ENCODE measurements around the gene LTBR. TPM values are rescaled to one million over a fixed set of nuclear protein-coding genes. Genes with fewer than 3 reads are reported as not detected.

Gene LTBR
- total and polyA plus RNA-seq, 2 experiments from 2014 or later = 0.65 to 4.1 TPM

GRCh38 chr12:6430124-6430989, 46.4 kb downstream of the LTBR start:
- Histone ChIP-seq H3K4me3 (no peak overlapping the region), H3K4me1 (ENCODE audit: low read depth) (no peaks in the 10 kb centered on the region), H3K27ac (no peak overlapping the region), H3K36me3 (no peaks in the 10 kb centered on the region), H3K9me3 (ENCODE audit: low read depth) (no peaks in the 10 kb centered on the region), H3K27me3 (no peaks in the 10 kb centered on the region)
- DNase-seq (ENCODE audit: low read depth in 1 of 2, low spot score in 1 of 2) = peak in 1 of 2 donors; percentile 100
- TF ChIP-seq CTCF (IDR thresholded peaks at IDR 0.05; ENCODE audit: low read depth, low read length) = no peak

DNA sequence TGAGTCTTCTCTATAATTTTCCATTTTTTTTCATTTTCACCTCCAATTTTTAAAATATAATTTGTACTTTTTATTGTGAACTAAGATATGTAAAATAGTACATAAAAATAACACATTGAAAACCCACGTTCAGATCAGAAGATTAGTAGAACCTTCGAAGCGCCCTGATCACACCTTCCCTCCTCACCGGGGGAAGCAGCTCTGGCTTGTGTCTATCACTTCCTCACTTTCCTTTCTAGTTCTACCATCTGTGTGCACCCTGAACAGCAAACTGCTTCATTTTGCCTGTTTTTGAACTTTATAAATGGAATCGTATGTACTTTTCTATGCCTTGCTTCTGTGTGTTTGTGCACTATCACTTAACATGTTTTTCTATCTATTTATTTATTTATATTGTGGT, 49.0 kb downstream of the LTBR start:
- H3K36me3 ChIP-seq = no peaks in the 10 kb centered on the region
- no peak for TF ChIP-seq CTCF (IDR thresholded peaks at IDR 0.05; ENCODE audit: low read depth, low read length)
- no peak for DNase-seq (ENCODE audit: low read depth in 1 of 2, low spot score in 1 of 2)
- no peak overlapping the region for H3K27ac ChIP-seq
- H3K27me3 ChIP-seq = no peaks in the 10 kb centered on the region
- H3K9me3 ChIP-seq (ENCODE audit: low read depth) = no peaks in the 10 kb centered on the region
- no peaks in the 10 kb centered on the region for H3K4me1 ChIP-seq (ENCODE audit: low read depth)
- H3K4me3 ChIP-seq = no peak overlapping the region

- no peak for DNase-seq (ENCODE audit: low read depth in 1 of 2, low spot score in 1 of 2)
- Histone ChIP-seq H3K9me3 (ENCODE audit: low read depth) (no peaks in the 10 kb centered on the region), H3K4me3 (no peak overlapping the region), H3K27ac (no peak overlapping the region), H3K36me3 (no peaks in the 10 kb centered on the region), H3K4me1 (ENCODE audit: low read depth) (no peaks in the 10 kb centered on the region), H3K27me3 (no peaks in the 10 kb centered on the region)
- no peak for TF ChIP-seq CTCF (IDR thresholded peaks at IDR 0.05; ENCODE audit: low read depth, low read length)
Measured at GRCh38 chr12:6434205-6435140, 50.5 kb downstream of the LTBR start.

DNA sequence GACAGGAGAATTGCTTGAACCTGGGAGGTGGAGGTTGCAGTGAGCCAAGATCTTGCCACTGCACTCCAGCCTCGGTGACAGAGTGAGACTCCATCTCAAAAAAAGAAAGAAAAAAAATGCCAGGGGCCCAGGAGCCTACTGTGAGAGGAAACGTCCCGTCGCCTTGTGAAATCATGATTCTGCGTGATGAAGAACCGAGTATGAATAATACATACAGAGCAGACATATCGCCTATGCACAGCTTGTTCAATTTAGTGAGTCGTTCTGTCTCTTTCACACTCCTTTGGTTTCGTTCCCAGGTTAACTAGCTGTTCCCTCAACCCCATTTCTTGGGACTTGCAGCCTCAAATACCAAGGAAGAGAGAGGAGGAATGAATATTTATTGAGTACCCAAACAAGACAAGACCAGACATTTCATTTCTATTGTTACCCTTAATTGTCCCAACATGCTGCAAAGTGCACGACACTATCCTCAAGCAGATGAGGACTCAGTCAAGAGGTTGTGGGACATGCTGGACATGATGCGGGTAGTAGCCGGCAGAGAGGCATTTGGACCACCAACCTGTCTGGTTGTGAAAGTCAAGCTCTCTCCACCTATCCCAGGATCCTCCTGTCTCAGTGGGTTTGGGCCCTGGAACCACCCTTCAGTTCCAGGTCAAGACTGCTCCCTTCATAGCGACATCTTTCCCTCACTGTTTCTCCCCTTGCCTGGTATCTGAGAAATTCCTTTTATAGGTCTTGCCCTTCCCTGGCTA, 52.2 kb downstream of the LTBR start:
- H3K4me1 ChIP-seq (ENCODE audit: low read depth) = no peaks in the 10 kb centered on the region
- no peaks in the 10 kb centered on the region for H3K27me3 ChIP-seq
- no peak overlapping the region for H3K4me3 ChIP-seq
- no peaks in the 10 kb centered on the region for H3K36me3 ChIP-seq
- no peak for DNase-seq (ENCODE audit: low read depth in 1 of 2, low spot score in 1 of 2)
- no peak overlapping the region for H3K27ac ChIP-seq
- TF ChIP-seq CTCF (IDR thresholded peaks at IDR 0.05; ENCODE audit: low read depth, low read length) = no peak
- no peaks in the 10 kb centered on the region for H3K9me3 ChIP-seq (ENCODE audit: low read depth)

GRCh38 chr12:6437586-6437985, 53.6 kb downstream of the LTBR start:
- no peak for TF ChIP-seq CTCF (IDR thresholded peaks at IDR 0.05; ENCODE audit: low read depth, low read length)
- H3K4me1 ChIP-seq (ENCODE audit: low read depth) = no peaks in the 10 kb centered on the region
- no peak overlapping the region for H3K27ac ChIP-seq

More at GRCh38 chr12:6437586-6437985, 53.6 kb downstream of the LTBR start:
- H3K9me3 ChIP-seq (ENCODE audit: low read depth) = no peaks in the 10 kb centered on the region
- H3K27me3 ChIP-seq = no peaks in the 10 kb centered on the region
- H3K4me3 ChIP-seq = no peak overlapping the region
- DNase-seq (ENCODE audit: low read depth in 1 of 2, low spot score in 1 of 2) = no peak
- no peaks in the 10 kb centered on the region for H3K36me3 ChIP-seq

Measured in cardiac muscle cell (in vitro differentiated cells and primary cell).